HepG2 (cell line): ENCODE results near the gene CEBPE. TPM values are rescaled to one million over a fixed set of nuclear protein-coding genes. Genes with fewer than 3 reads are reported as not detected.

Source experiments
- AHR ChIP-seq: IDR thresholded peaks from 2 replicates; pipeline ENCODE4 v1.6.1; 2018; ENCODE audit warnings: missing genetic modification reagents, missing compliant biosample characterization
- BORCS8-MEF2B ChIP-seq: sonication (generic); formaldehyde crosslinking; IDR thresholded peaks from 2 replicates; pipeline ENCODE4 v1.8.0; 2022; ENCODE audit warnings: mild to moderate bottlenecking, missing genetic modification reagents
- ERF ChIP-seq: IDR thresholded peaks from 2 replicates; pipeline ENCODE4 v1.6.1; 2018; ENCODE audit warnings: missing biosample characterization, missing genetic modification reagents
- GTF2F1 ChIP-seq: fragments of 150-350 bp; IDR thresholded peaks from 2 replicates; pipeline ENCODE4 v1.6.1; 2014; ENCODE audit warnings: low read length
- HINFP ChIP-seq: sonication (generic); formaldehyde crosslinking; IDR thresholded peaks from 2 replicates; pipeline ENCODE4 v1.4.0; 2020; ENCODE audit warnings: low read depth, mild to moderate bottlenecking, missing genetic modification reagents
- HOXA7 ChIP-seq: sonication (generic); formaldehyde crosslinking; IDR thresholded peaks from 2 replicates; pipeline ENCODE4 v1.8.1; 2022; ENCODE audit warnings: mild to moderate bottlenecking, missing genetic modification reagents, moderate library complexity
- HOXD1 ChIP-seq: sonication (generic); formaldehyde crosslinking; IDR thresholded peaks from 2 replicates; pipeline ENCODE4 v1.5.0; 2020; ENCODE audit warnings: missing genetic modification reagents
- MZF1 ChIP-seq: sonication (generic); formaldehyde crosslinking; IDR thresholded peaks from 2 replicates; pipeline ENCODE4 v1.8.1; 2023; ENCODE audit warnings: mild to moderate bottlenecking, missing genetic modification reagents, borderline replicate concordance
- NCOA2 ChIP-seq: sonication (generic); formaldehyde crosslinking; IDR thresholded peaks from 2 replicates; pipeline ENCODE4 v1.8.0; 2022; ENCODE audit warnings: inconsistent platforms
- NFIC ChIP-seq: IDR thresholded peaks from 2 replicates; pipeline ENCODE4 v1.6.1; 2012; ENCODE audit warnings: mild to moderate bottlenecking, low read length, inconsistent platforms
- PAX8 ChIP-seq: sonication (generic); formaldehyde crosslinking; IDR thresholded peaks from 2 replicates; pipeline ENCODE4 v1.8.0; 2022; ENCODE audit warnings: mild to moderate bottlenecking, missing genetic modification reagents, borderline replicate concordance
- POLR2AphosphoS2 ChIP-seq: IDR thresholded peaks from 2 replicates; pipeline ENCODE4 v1.6.1; 2011; ENCODE audit warnings: low read depth, low read length, improper control_type of control experiment
- POLR2G ChIP-seq: fragments of 200-400 bp; formaldehyde crosslinking; IDR thresholded peaks from 2 replicates; pipeline ENCODE4 v1.6.1; 2018; ENCODE audit warnings: mild to moderate bottlenecking, low read depth, low read length, moderate library complexity
- RBAK ChIP-seq: sonication (generic); formaldehyde crosslinking; IDR thresholded peaks from 2 replicates; pipeline ENCODE4 v1.5.1; 2020; ENCODE audit warnings: mild to moderate bottlenecking, missing genetic modification reagents
- RBFOX2 ChIP-seq: fragments of 200-400 bp; formaldehyde crosslinking; IDR thresholded peaks from 2 replicates; pipeline ENCODE4 v1.6.1; 2017; ENCODE audit warnings: low read depth, mild to moderate bottlenecking, low read length
- RORA ChIP-seq: sonication (generic); formaldehyde crosslinking; IDR thresholded peaks from 2 replicates; pipeline ENCODE4 v1.5.0; 2020; ENCODE audit warnings: mild to moderate bottlenecking, missing genetic modification reagents, moderate library complexity
- SRSF1 ChIP-seq: fragments of 200-400 bp; formaldehyde crosslinking; optimal IDR thresholded peaks from 2 replicates; pipeline ENCODE3; 2017; ENCODE audit warnings: mild to moderate bottlenecking, low read depth, low read length, moderate library complexity
- TFAP4 ChIP-seq: sonication (generic); IDR thresholded peaks from 2 replicates; pipeline ENCODE4 v1.6.1; 2016; ENCODE audit warnings: low read depth, borderline replicate concordance
- TP53 ChIP-seq: sonication (generic); formaldehyde crosslinking; conservative IDR thresholded peaks from 2 replicates; pipeline ENCODE4 v1.4.0; 2020; ENCODE audit warnings: missing genetic modification reagents
- USF2 ChIP-seq, 2 experiments: sonication (generic) in 1 of 2; formaldehyde crosslinking in 1 of 2; IDR thresholded peaks; 2 replicates each; pipeline versions ENCODE4 v1.5.1 to v1.6.1; 2011 to 2020; ENCODE audit warnings: borderline replicate concordance in 1 of 2, low read depth in 1 of 2, low read length in 1 of 2, mild to moderate bottlenecking in 1 of 2, missing genetic modification reagents in 1 of 2, moderate library complexity in 1 of 2
- ZBTB2 ChIP-seq: sonication (generic); formaldehyde crosslinking; IDR thresholded peaks from 2 replicates; pipeline ENCODE4 v1.8.0; 2022; ENCODE audit warnings: low read depth, missing genetic modification reagents
- ZBTB7B ChIP-seq: sonication (generic); formaldehyde crosslinking; IDR thresholded peaks from 2 replicates; pipeline ENCODE4 v1.4.0; 2020; ENCODE audit warnings: missing genetic modification reagents
- ZIK1 ChIP-seq: sonication (generic); formaldehyde crosslinking; IDR thresholded peaks from 2 replicates; pipeline ENCODE4 v1.5.0; 2020; ENCODE audit warnings: mild to moderate bottlenecking, low read depth, missing genetic modification reagents, borderline replicate concordance
- ZNF256 ChIP-seq: sonication (generic); formaldehyde crosslinking; conservative IDR thresholded peaks from 2 replicates; pipeline ENCODE4 v1.4.0; 2020; ENCODE audit warnings: missing genetic modification reagents
- ZNF549 ChIP-seq: sonication (generic); formaldehyde crosslinking; IDR thresholded peaks from 2 replicates; pipeline ENCODE4 v1.5.0; 2020; ENCODE audit warnings: missing genetic modification reagents
- ZNF607 ChIP-seq: sonication (generic); formaldehyde crosslinking; IDR thresholded peaks from 2 replicates; pipeline ENCODE4 v1.5.1; 2020; ENCODE audit warnings: missing genetic modification reagents, mild to moderate bottlenecking, borderline replicate concordance
- polyA plus RNA-seq, 8 experiments: library from polyadenylated mRNA; depleted of rRNA in 3 of 8; stranded (reverse) in 7 of 8; unstranded in 1 of 8; fragments of >200 nt; fragmentation: Illumina TruSeq in 4 of 8; extraction: Trizol in 4 of 8; gene quantifications; 2 replicates each; pipeline versions ENCODE4 v1.2.1 to v1.2.3, GENCODE V29; 2011 to 2016; ENCODE audit warnings: low read depth in 4 of 8, missing spikeins in 1 of 8, mixed read lengths in 1 of 8; ENCODE audit not compliant: insufficient read depth in 1 of 8
- total RNA-seq, 5 experiments: library from RNA; depleted of rRNA; stranded (reverse); fragments of >200 nt; fragmentation: Illumina TruSeq; extraction: Trizol; gene quantifications; 2 replicates each; pipeline ENCODE4 v1.2.3, GENCODE V29; 2016; ENCODE audit warnings: low read depth in 1 of 5

Gene CEBPE
- total and polyA plus RNA-seq, 2 of the 13 experiments (the other 11 are each of a cell fraction or from before 2014, with no cell fraction given), result 0.09 to 0.11 TPM

- no peak for TF ChIP-seq USF2 (IDR thresholded peaks at IDR 0.05; ENCODE audit: low read depth, low read length)
- no peak for TF ChIP-seq USF2 (CRISPR knock-in tag; IDR thresholded peaks at IDR 0.05; ENCODE audit: borderline replicate concordance)
- peak; percentile 98 for TF ChIP-seq POLR2G
- no peak for TF ChIP-seq ZBTB2 (CRISPR knock-in tag)
- TF ChIP-seq HINFP (CRISPR knock-in tag), result peak; percentile 100
- TF ChIP-seq HOXA7 (CRISPR knock-in tag), result no peak
- no peak; the same call in 1 of the 2 replicates for TF ChIP-seq GTF2F1
- TF ChIP-seq ERF (CRISPR knock-in tag), result peak; percentile 85
- peak; percentile 64; the same call in 1 of the 2 replicates for TF ChIP-seq MZF1 (CRISPR knock-in tag)
- peak; percentile 69 for TF ChIP-seq POLR2AphosphoS2
- peak; percentile 97 for TF ChIP-seq ZIK1 (CRISPR knock-in tag)
- TF ChIP-seq TP53 (CRISPR knock-in tag), result peak; percentile 82; the same call in 1 of the 2 replicates
- TF ChIP-seq SRSF1, result peak; percentile 99
- TF ChIP-seq ZBTB7B, result no peak
- peak; percentile 99 for TF ChIP-seq BORCS8-MEF2B (CRISPR knock-in tag)
- TF ChIP-seq RORA, result no peak
- TF ChIP-seq PAX8 (CRISPR knock-in tag), result peak; percentile 100
- TF ChIP-seq NFIC, result no peak
- TF ChIP-seq AHR (CRISPR knock-in tag), result peak; percentile 96
- TF ChIP-seq NCOA2 (CRISPR knock-in tag), result peak; percentile 63; the same call in 1 of the 2 replicates
- 0 out of 2 replicates have a peak, but pooled peaks have one; percentile 64 for TF ChIP-seq ZNF607 (CRISPR knock-in tag)
- TF ChIP-seq HOXD1 (CRISPR knock-in tag), result peak; percentile 98
- peak; percentile 100 for TF ChIP-seq RBFOX2
- TF ChIP-seq TFAP4, result no peak
- peak; percentile 81; the same call in 1 of the 2 replicates for TF ChIP-seq RBAK (CRISPR knock-in tag)
- peak; percentile 75; the same call in 1 of the 2 replicates for TF ChIP-seq ZNF549 (CRISPR knock-in tag)
- peak; percentile 97 for TF ChIP-seq ZNF256 (CRISPR knock-in tag)
These were observed 24.3 kb downstream of the CEBPE start, which contains the start of gene ACIN1 (continued) for GRCh38 chr14:23094666-23095195.
